ENCODE measurements around the gene SLC44A5. TPM values are rescaled to one million over a fixed set of nuclear protein-coding genes. Genes with fewer than 3 reads are reported as not detected.

Gene SLC44A5
- total RNA-seq, 1 donor from 2014 or later, result 0.20 TPM

- H3K4me1 Mint-ChIP-seq (ENCODE audit: low read depth), result no peaks in the 10 kb centered on the region
- no peak for TF ChIP-seq CTCF (IDR thresholded peaks at IDR 0.05)
- DNase-seq (ENCODE audit: low spot score), result no peak
- H3K27ac Mint-ChIP-seq (ENCODE audit: unreplicated experiment), result no peak overlapping the region
- peaks cover 6% of the 10 kb centered on the region for H3K9me3 Mint-ChIP-seq (ENCODE audit: low read depth)
- no peak overlapping the region for H3K4me3 Mint-ChIP-seq (ENCODE audit: unreplicated experiment)
- H3K27me3 Mint-ChIP-seq (ENCODE audit: low read depth), result peaks cover 5% of the 10 kb centered on the region
- H3K36me3 Mint-ChIP-seq (ENCODE audit: low read depth), result no peaks in the 10 kb centered on the region
Measured at GRCh38 chr1:75554870-75555269, 56.0 kb downstream of the SLC44A5 start.

GRCh38 chr1:75554181-75554580 lies 56.7 kb downstream of the SLC44A5 start:
- H3K36me3 Mint-ChIP-seq (ENCODE audit: low read depth), result no peaks in the 10 kb centered on the region
- DNase-seq (ENCODE audit: low spot score), result no peak
- H3K9me3 Mint-ChIP-seq (ENCODE audit: low read depth), result peaks cover 6% of the 10 kb centered on the region
- peaks cover 5% of the 10 kb centered on the region for H3K27me3 Mint-ChIP-seq (ENCODE audit: low read depth)
- peaks cover 6% of the 10 kb centered on the region for H3K4me1 Mint-ChIP-seq (ENCODE audit: low read depth)
- no peak overlapping the region for H3K4me3 Mint-ChIP-seq (ENCODE audit: unreplicated experiment)
- no peak for TF ChIP-seq CTCF (IDR thresholded peaks at IDR 0.05)
- H3K27ac Mint-ChIP-seq (ENCODE audit: unreplicated experiment), result no peak overlapping the region

GRCh38 chr1:75550559-75550958 lies 60.4 kb downstream of the SLC44A5 start:
- Mint-ChIP-seq H3K9me3 (ENCODE audit: low read depth) (peaks cover 6% of the 10 kb centered on the region), H3K27me3 (ENCODE audit: low read depth) (peaks cover 2% of the 10 kb centered on the region), H3K4me1 (ENCODE audit: low read depth) (peaks cover 13% of the 10 kb centered on the region), H3K36me3 (ENCODE audit: low read depth) (no peaks in the 10 kb centered on the region), H3K27ac (ENCODE audit: unreplicated experiment) (no peak overlapping the region), H3K4me3 (ENCODE audit: unreplicated experiment) (no peak overlapping the region)
- no peak for TF ChIP-seq CTCF (IDR thresholded peaks at IDR 0.05)
- no peak for DNase-seq (ENCODE audit: low spot score)

GRCh38 chr1:75548721-75549480 lies 62.0 kb downstream of the SLC44A5 start:
- Mint-ChIP-seq H3K9me3 (ENCODE audit: low read depth) (peaks cover 2% of the 10 kb centered on the region), H3K4me1 (ENCODE audit: low read depth) (peaks cover 13% of the 10 kb centered on the region), H3K36me3 (ENCODE audit: low read depth) (no peaks in the 10 kb centered on the region), H3K27me3 (ENCODE audit: low read depth) (peaks cover 2% of the 10 kb centered on the region), H3K4me3 (ENCODE audit: unreplicated experiment) (no peak overlapping the region), H3K27ac (ENCODE audit: unreplicated experiment) (no peak overlapping the region)
- TF ChIP-seq CTCF (IDR thresholded peaks at IDR 0.05), result no peak
- DNase-seq (ENCODE audit: low spot score), result no peak

- no peak for DNase-seq (ENCODE audit: low spot score)
- no peak overlapping the region for H3K4me3 Mint-ChIP-seq (ENCODE audit: unreplicated experiment)
- H3K4me1 Mint-ChIP-seq (ENCODE audit: low read depth), result peaks cover 9% of the 10 kb centered on the region
- peaks cover 2% of the 10 kb centered on the region for H3K9me3 Mint-ChIP-seq (ENCODE audit: low read depth)
- H3K27me3 Mint-ChIP-seq (ENCODE audit: low read depth), result no peaks in the 10 kb centered on the region
- no peak for TF ChIP-seq CTCF (IDR thresholded peaks at IDR 0.05)
- H3K36me3 Mint-ChIP-seq (ENCODE audit: low read depth), result no peaks in the 10 kb centered on the region
- H3K27ac Mint-ChIP-seq (ENCODE audit: unreplicated experiment), result no peak overlapping the region
Measured at GRCh38 chr1:75543705-75544104, 67.2 kb downstream of the SLC44A5 start.

Measured in chondrocyte (in vitro differentiated cells).